GM12878 (cell line): ENCODE measurements around the gene INPP4B. TPM values are rescaled to one million over a fixed set of nuclear protein-coding genes. Genes with fewer than 3 reads are reported as not detected.

Source experiments
- ATAC-seq: fragments of 200-7000 bp; cut with Tn5 transposase; 3 replicates; pipeline ENCODE4 v1.9.1; 2020; ENCODE audit warnings: mild to moderate bottlenecking, moderate library complexity
- BruUV-seq: library from RNA; stranded (reverse); fragments of 400-500 nt; replicated peaks from 2 replicates; lab custom pipeline; 2021; lab: Mats Ljungman, UMichigan
- CTCF ChIA-PET: fragments of 300-600 bp; sonication (Branson Sonifier 250); formaldehyde crosslinking; extraction: SDS; loops from one replicate; lab custom pipeline; 2021; ENCODE audit warnings: inconsistent platforms; lab: Yijun Ruan, JAX
- POLR2A ChIA-PET: fragments of 350-600 bp; formaldehyde crosslinking; extraction: SDS; loops from one replicate; lab custom pipeline; 2021; ENCODE audit warnings: inconsistent platforms; lab: Charles Lee
- RAD21 ChIA-PET: fragments of 300-600 bp; sonication (Branson Sonifier 250); formaldehyde crosslinking; loops from one replicate; lab custom pipeline; 2023; ENCODE audit warnings: antibody characterized with exemption; ENCODE audit not compliant: unreplicated experiment; lab: Charles Lee
- SMC1A ChIA-PET: fragments of 300-600 bp; sonication (Branson Sonifier 250); formaldehyde crosslinking; loops from one replicate; lab custom pipeline; 2023; ENCODE audit not compliant: unreplicated experiment, uncharacterized antibody; lab: Charles Lee
- DNase-seq: peaks from one replicate; pipeline ENCODE4 v3.0.0-alpha.2; 2011; ENCODE audit warnings: low read depth, low spot score
- FAIRE-seq: peaks from 3 replicates; lab custom pipeline; 2011; peaks lifted over from hg19 to GRCh38; lab: Jason Lieb, UNC
- H2AFZ ChIP-seq: 2 replicates; pipeline ENCODE4 v1.6.0; 2011; ENCODE audit warnings: low read depth, low read length, control low read depth; ENCODE audit not compliant: control insufficient read depth
- H3K27ac ChIP-seq: 2 replicates; pipeline ENCODE4 v1.5.1; 2011; ENCODE audit warnings: control low read depth; ENCODE audit not compliant: control insufficient read depth, insufficient read depth
- H3K27me3 ChIP-seq, 2 experiments: replicated peaks in 1 of 2; 2 replicates each; pipeline versions ENCODE4 v1.6.0 to v1.6.1; 2011; ENCODE audit warnings: low read length in 1 of 2; ENCODE audit not compliant: control insufficient read depth in 2 of 2, insufficient read depth in 2 of 2
- H3K36me3 ChIP-seq, 2 experiments: 2 replicates each; pipeline ENCODE4 v1.5.1; 2011; ENCODE audit warnings: low read length in 1 of 2; ENCODE audit not compliant: control insufficient read depth in 2 of 2, insufficient read depth in 2 of 2
- H3K4me1 ChIP-seq: 2 replicates; pipeline ENCODE4 v1.6.1; 2011; ENCODE audit warnings: mild to moderate bottlenecking, low read length, moderate library complexity, mixed read lengths; ENCODE audit not compliant: control insufficient read depth, insufficient read depth
- H3K4me2 ChIP-seq: 2 replicates; pipeline ENCODE4 v1.6.0; 2011; ENCODE audit warnings: control low read depth; ENCODE audit not compliant: control insufficient read depth, insufficient read depth
- H3K4me3 ChIP-seq: fragments of 200-600 bp; sonication (generic); 2 replicates; pipeline ENCODE4 v1.5.1; 2016
- H3K79me2 ChIP-seq: 2 replicates; pipeline ENCODE4 v1.6.0; 2011; ENCODE audit warnings: low read length; ENCODE audit not compliant: control insufficient read depth, insufficient read depth
- H3K9ac ChIP-seq: 2 replicates; pipeline ENCODE4 v1.8.0; 2011; ENCODE audit warnings: low read length, control low read depth, mixed read lengths; ENCODE audit not compliant: control insufficient read depth, insufficient read depth
- H3K9me3 ChIP-seq: replicated peaks from 3 replicates; pipeline ENCODE4 v1.5.1; 2011; ENCODE audit warnings: mild to moderate bottlenecking, low read length; ENCODE audit not compliant: control insufficient read depth, insufficient read depth
- H4K20me1 ChIP-seq: 2 replicates; pipeline ENCODE4 v1.6.0; 2011; ENCODE audit not compliant: control insufficient read depth, insufficient read depth
- BCL11A ChIP-seq: IDR thresholded peaks from 2 replicates; pipeline ENCODE4 v1.6.1; 2011; ENCODE audit warnings: low read depth, low read length
- ESRRA ChIP-seq: IDR thresholded peaks from 2 replicates; pipeline ENCODE4 v1.6.1; 2012; ENCODE audit warnings: mild to moderate bottlenecking, low read length, improper control_type of control experiment
- EZH2 ChIP-seq: IDR thresholded peaks from 2 replicates; pipeline ENCODE4 v1.6.1; 2012; ENCODE audit warnings: low read depth, mild to moderate bottlenecking, control low read depth, inconsistent platforms, low read length, borderline replicate concordance; ENCODE audit not compliant: control insufficient read depth
- HDAC2 ChIP-seq: fragments of 200-600 bp; sonication (generic); IDR thresholded peaks from 2 replicates; pipeline ENCODE4 v1.6.1; 2017
- IRF5 ChIP-seq: fragments of 450-650 bp; IDR thresholded peaks from 2 replicates; pipeline ENCODE4 v1.6.1; 2017; ENCODE audit warnings: borderline replicate concordance
- JUND ChIP-seq: IDR thresholded peaks from 2 replicates; pipeline ENCODE4 v1.6.1; 2012; ENCODE audit warnings: low read depth, mild to moderate bottlenecking, low read length, improper control_type of control experiment, moderate library complexity
- NFIC ChIP-seq: IDR thresholded peaks from 2 replicates; pipeline ENCODE4 v1.6.1; 2012; ENCODE audit warnings: low read depth, mild to moderate bottlenecking, inconsistent platforms, low read length, moderate library complexity
- NR2C1 ChIP-seq: fragments of 450-650 bp; IDR thresholded peaks from 2 replicates; pipeline ENCODE4 v1.6.1; 2017; ENCODE audit warnings: antibody characterized with exemption, mild to moderate bottlenecking, moderate library complexity
- PAX5 ChIP-seq: IDR thresholded peaks from 2 replicates; pipeline ENCODE4 v1.6.1; 2011; ENCODE audit warnings: low read depth, low read length, borderline replicate concordance
- REST ChIP-seq: IDR thresholded peaks from 2 replicates; pipeline ENCODE4 v1.6.1; 2012; ENCODE audit warnings: mild to moderate bottlenecking, low read depth, low read length
- SREBF1 ChIP-seq: IDR thresholded peaks from 2 replicates; pipeline ENCODE4 v1.6.1; 2012; ENCODE audit warnings: mild to moderate bottlenecking, low read length
- STAT1 ChIP-seq: fragments of 450-650 bp; conservative IDR thresholded peaks from 2 replicates; pipeline ENCODE4 v1.6.1; 2014; ENCODE audit warnings: antibody characterized with exemption, mild to moderate bottlenecking
- SUPT20H ChIP-seq: IDR thresholded peaks from 2 replicates; pipeline ENCODE4 v1.6.1; 2011; ENCODE audit warnings: low read depth, mild to moderate bottlenecking, low read length, moderate library complexity, borderline replicate concordance; ENCODE audit not compliant: control insufficient read depth
- TAF1 ChIP-seq: IDR thresholded peaks from 2 replicates; pipeline ENCODE4 v1.6.1; 2011; ENCODE audit warnings: mild to moderate bottlenecking, low read depth, low read length, borderline replicate concordance
- in situ Hi-C: fragments of 300-500 bp; cut with MboI; formaldehyde crosslinking; loops from 9 replicates; pipeline ENCODE4 v1.14.3; 2018; ENCODE audit warnings: mixed read lengths
- intact Hi-C: fragments of 100-400 bp; cut with micrococcal nuclease; formaldehyde crosslinking; loops from one replicate; pipeline ENCODE4 v1.14.2; 2022; ENCODE audit not compliant: unreplicated experiment
- polyA plus RNA-seq, 11 experiments: library from polyadenylated mRNA; depleted of rRNA in 4 of 11; unstranded in 6 of 11; stranded (reverse) in 5 of 11; fragments of >200 nt; fragmentation: Nextera tagmentation in 4 of 11; fragmentation: Illumina TruSeq in 1 of 11; extraction: Ambion mirVana in 4 of 11; extraction: Trizol in 1 of 11; gene quantifications; 1 replicate in 1 of 11; 2 replicates in 10 of 11; pipeline versions ENCODE4 v1.2.1 to v1.2.3, GENCODE V29; 2011 to 2016; ENCODE audit warnings: inconsistent platforms in 2 of 11, missing spikeins in 2 of 11, low read depth in 1 of 11
- total RNA-seq, 4 experiments: library from RNA; depleted of rRNA in 3 of 4; stranded (reverse); fragments of >200 nt in 3 of 4; fragmentation: Illumina TruSeq in 1 of 4; extraction: Trizol in 1 of 4; gene quantifications; 2 replicates each; pipeline versions ENCODE4 v1.2.1 to v1.2.3, GENCODE V29; 2013 to 2021
- TF ChIP-seq, protein P1 (sequence below): IDR thresholded peaks from 2 replicates; pipeline ENCODE4 v1.6.1; 2011; ENCODE audit warnings: low read depth, mild to moderate bottlenecking, low read length, moderate library complexity, borderline replicate concordance; ENCODE audit errors: extremely low read depth

Gene INPP4B
- total and polyA plus RNA-seq, 10 of the 15 experiments (the other 5 are each of a cell fraction or from before 2014, with no cell fraction given), result 0.53 to 11.2 (median 0.95) TPM

- BruUV-seq, result no TSS peak
- H3K4me1 ChIP-seq, result no peaks in the 10 kb centered on the region
- no peak overlapping the region for H2AFZ ChIP-seq
- RAD21 ChIA-PET, result interaction anchor here (2.0 kb wide), 1 partner anchor 11 kb away, joined by 6 read pairs; no protein-coding TSS in a partner anchor
- H3K79me2 ChIP-seq, result no peaks in the 10 kb centered on the region
- H3K9ac ChIP-seq, result no peak overlapping the region
- no peaks in the 10 kb centered on the region; a peak in 1 of 4 replicates for H3K27me3 ChIP-seq
- SMC1A ChIA-PET, result interaction anchor here (1.0 to 1.5 kb wide), 3 partner anchors 10 to 638 kb away, joined by 3 to 6 read pairs (median 5); no protein-coding TSS in a partner anchor
- CTCF ChIA-PET, result interaction anchor here (1.1 to 7.9 kb wide), 4 partner anchors 9 to 295 kb away, joined by 3 to 56 read pairs (median 3); no protein-coding TSS in a partner anchor
- in situ Hi-C loops (no loop called here), intact Hi-C loops (no loop called here)
- no peak for FAIRE-seq
- H4K20me1 ChIP-seq, result no peaks in the 10 kb centered on the region
- no peak for ATAC-seq
- H3K27ac ChIP-seq, result no peak overlapping the region
- POLR2A ChIA-PET, result no interaction called here
- no peak overlapping the region for H3K4me2 ChIP-seq
- TF ChIP-seq IRF5 (no peak), JUND (no peak), SREBF1 (no peak), REST (no peak), BCL11A (no peak), SUPT20H (no peak), NR2C1 (no peak), TAF1 (no peak), ESRRA (no peak), PAX5 (no peak), EZH2 (no peak), STAT1 (no peak), NFIC (no peak), HDAC2 (no peak)
- TF ChIP-seq, protein P1, sequence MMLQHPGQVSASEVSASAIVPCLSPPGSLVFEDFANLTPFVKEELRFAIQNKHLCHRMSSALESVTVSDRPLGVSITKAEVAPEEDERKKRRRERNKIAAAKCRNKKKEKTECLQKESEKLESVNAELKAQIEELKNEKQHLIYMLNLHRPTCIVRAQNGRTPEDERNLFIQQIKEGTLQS, result no peak
- no peaks in the 10 kb centered on the region for H3K36me3 ChIP-seq
- DNase-seq, result no peak
- no peaks in the 10 kb centered on the region for H3K9me3 ChIP-seq
- H3K4me3 ChIP-seq, result no peak overlapping the region
Measured at GRCh38 chr4:142272452-142272851, 573.6 kb downstream of the INPP4B start.
